Activated CD8-positive, alpha-beta memory T cell treated with anti-CD3 and anti-CD28 coated beads, Interleukin-2, amount 50 U/mL, for 48 hours (primary cell): ENCODE measurements around the gene TCOF1.

ENCODE experiments used
- DNase-seq: peaks from one replicate; pipeline ENCODE4 v3.0.0-alpha.2; 2020

Gene TCOF1

DNA sequence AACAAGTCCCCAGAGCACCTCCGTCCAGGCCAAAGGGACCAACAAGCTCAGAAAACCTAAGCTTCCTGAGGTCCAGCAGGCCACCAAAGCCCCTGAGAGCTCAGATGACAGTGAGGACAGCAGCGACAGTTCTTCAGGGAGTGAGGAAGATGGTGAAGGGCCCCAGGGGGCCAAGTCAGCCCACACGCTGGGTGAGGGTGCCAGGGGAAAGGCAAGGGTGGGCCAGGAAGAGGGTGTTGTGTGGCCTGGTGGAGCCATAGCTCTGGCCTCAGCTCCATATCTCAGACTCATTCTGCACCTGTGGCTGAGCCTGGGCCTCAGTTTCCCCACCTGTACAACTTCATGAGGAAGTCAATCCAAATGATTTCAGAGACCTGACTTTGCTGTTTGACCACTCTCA lies 34.5 kb downstream of the TCOF1 start:
- DNase-seq, result no peak

GRCh38 chr5:150392680-150393079 lies 35.2 kb downstream of the TCOF1 start:
- DNase-seq, result no peak

DNA sequence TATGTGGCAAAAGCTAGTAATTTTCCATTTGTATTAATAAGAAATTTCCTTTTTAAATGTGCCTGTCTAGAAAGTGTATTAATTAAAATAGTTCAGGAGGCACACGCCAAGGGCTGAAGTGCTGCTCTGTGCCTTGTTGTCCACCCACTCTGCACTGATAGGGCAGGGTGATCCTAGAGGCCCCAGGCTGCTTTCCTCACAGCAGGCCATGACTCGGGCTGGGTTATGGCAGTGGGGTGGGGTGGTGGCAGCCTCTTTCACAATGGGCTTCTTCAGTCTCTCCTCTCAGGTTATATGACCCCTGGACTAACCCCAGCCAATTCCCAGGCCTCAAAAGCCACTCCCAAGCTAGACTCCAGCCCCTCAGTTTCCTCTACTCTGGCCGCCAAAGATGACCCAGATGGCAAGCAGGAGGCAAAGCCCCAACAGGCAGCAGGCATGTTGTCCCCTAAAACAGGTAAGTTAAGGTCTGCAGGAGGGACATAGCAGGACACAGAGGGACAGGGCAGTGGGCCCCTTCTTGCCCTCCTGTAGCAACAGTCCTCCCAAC lies 35.7 kb downstream of the TCOF1 start:
- DNase-seq, result no peak

DNA sequence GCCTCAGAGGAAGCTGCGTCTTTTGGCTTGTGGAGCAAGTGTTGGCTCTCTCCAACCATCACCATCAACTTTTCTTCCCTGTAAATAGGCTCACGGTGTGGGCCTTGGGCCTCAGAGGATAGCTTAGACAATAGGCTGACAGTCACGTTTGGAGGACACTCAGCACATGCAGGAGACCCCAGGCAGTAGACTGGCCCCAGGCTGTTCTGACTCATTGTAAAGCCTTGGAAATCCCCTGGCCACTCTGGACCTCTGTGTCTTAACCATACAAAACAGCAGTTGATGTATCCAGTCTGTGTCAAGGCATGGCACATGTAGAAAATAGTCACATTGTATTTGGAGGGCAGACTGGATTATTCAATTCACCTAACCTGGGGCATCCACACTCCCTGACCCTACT lies 36.6 kb downstream of the TCOF1 start:
- no peak for DNase-seq

DNA sequence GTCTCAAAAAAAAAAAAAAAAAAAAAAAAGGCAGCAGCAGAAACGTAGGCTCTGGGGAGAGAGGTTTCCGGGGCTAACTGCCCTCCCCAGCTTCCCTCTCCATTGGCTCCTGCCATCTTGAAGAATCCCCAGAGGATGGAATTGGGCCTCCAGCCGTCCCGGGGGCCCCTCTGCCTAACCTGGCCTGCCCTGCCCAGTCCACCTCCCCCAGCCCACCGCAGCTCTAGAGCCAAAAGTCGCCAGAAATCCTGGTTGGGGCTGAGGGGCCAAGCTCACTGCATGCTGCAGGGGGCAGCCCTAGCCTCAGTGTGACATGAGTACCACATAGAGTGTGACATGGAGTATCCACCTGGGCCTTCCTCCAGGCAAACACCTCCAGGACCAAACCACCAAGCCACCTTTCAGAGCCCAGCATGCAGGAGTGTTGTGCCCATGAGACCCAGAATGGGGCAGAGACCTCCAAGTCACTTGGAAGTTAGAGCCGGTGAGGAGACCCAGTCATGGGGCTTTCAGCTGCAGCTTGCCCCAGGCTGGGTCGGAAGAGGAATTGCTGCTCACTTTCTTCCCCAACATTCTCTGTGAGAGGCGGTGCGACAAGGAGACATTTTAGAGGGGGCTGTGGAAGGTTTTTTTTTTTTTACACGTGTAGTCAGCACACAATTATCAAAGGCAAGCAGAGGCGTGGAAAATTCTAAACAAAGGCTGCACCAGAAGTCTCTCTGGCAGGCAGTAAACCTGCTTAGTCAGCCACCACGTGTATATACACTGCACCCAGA lies 37.6 kb downstream of the TCOF1 start:
- no peak for DNase-seq

DNA sequence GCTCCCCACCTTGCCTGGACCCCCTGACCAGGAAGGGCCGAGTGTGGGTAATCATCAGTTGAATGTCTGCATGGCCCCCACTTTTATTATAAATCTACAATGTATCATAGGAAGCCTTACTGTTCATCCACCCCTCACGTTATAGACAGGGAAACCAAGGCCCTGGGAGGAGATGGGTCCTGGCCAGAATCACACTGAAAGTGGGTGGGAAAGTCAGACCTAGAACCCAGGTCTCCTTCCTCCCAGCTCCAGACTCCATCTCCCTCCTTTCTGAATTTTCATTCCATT lies 38.1 kb downstream of the TCOF1 start:
- no peak for DNase-seq

- DNase-seq, result no peak
Measured at GRCh38 chr5:150396267-150396666, 38.8 kb downstream of the TCOF1 start.

DNA sequence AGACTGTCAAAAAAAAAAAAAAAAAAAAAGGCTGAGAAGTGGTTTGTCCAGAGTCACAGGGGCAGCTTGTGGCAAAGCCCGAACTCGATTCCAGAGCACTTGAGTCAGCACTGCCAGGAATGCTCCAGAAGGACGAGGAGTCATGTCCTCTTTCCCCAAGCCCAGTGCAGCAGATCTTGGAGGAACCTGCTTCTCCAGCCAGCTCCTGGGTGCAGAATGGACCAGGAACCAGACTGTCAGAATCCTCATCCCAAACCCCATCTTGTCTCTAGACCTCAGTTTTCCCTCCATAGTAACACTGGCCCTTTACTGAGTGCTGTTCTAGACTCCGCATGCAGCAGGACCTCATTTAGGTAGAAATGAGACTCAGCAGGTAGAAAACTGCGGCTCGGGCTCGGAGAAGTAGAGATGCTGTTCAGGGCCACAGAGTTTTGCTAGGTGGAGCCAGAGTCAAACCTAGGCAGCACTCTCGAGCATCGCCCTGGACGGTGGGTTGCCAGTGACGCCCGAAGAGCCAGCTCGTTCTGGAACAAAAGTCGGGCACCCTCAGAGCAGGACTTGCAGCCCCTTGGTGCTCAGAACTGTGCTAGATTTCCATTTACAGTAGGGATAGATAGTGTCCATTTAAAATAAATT lies 39.8 kb downstream of the TCOF1 start:
- DNase-seq, result no peak

GRCh38 chr5:150397782-150398721 lies 40.6 kb downstream of the TCOF1 start:
- no peak for DNase-seq

DNA sequence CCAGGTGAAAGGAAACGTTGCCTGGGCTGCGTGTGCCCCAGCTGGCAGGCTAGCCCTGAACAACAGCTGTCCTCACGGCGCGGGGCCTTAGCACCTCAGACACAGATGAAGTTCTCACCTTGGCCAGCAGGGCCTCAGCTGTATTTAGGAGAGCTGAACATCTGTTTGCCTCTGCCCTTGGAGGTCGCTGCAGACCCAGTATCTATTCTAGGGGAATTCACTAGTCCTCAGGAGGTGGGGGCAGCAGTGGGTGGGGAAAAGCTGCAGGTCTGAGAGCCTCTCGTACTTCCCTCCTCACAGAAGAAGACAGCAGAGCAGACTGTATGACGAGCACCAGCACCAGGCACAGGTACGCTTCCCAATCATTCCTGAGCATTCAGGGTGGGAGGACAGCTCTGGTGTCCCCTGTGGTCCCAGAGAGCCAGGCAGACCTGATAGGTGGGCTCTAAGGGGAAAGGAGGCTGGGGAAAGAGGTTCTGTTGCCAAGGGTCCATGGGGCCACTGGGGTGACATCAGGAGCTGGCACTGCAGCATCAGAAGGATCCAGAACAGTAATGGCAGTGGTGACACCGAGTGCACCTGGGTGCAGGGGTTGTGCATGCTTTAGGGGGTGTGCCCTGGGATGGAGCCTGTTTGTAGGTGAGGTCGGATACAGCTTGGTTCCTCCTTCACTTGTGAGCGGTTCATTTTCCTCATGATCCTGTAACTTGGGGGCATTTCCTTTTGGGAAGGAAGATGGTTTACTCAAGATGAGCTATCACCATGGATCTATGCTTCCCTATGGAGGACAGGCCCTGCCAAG lies 41.4 kb downstream of the TCOF1 start:
- no peak for DNase-seq

DNA sequence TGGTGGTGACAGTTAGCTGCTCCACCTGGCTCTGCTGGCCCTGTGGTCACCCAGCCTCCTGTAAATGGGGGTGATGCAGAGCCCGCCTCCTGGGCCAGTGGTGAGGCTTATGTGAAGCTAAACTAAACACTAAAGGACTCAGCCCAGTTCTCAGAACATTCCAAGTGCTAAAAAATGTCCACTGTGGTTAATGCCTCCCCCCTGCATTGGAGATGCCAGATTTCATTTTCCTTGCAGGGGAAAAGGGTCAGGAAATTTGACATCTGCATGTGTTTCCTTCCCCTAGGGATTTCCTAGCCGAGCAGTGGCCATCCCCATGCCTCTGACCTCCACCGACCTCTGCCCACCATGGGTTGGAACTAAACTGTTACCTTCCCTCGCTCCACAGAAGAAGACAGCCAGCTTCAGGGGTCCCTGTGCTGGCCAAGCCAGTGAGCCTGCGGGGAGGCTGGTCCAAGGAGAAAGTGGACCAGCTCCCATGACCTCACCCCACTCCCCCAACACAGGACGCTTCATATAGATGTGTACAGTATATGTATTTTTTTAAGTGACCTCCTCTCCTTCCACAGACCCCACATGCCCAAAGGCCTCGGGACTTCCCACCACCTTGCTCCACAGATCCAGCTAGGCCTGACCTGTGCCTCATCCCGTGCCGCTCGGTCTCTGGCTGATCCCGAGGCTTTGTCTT lies 42.2 kb downstream of the TCOF1 start:
- DNase-seq, result no peak

GRCh38 chr5:150400316-150401075 lies 43.0 kb downstream of the TCOF1 start:
- DNase-seq, result no peak

DNA sequence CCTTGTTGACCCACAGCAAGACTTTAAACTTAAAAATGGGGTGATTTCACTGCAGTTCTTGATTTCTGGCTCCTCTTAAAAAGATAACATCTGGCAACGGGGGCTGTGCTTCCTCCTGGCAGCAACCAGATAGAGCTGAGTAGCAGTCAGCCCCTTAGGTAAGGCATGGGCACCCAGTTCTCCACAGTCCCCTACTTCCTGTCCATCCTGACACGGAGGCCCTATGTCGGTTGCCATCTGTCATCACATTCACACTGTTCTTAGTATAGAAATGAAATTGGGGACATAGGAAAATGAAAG lies 43.5 kb downstream of the TCOF1 start:
- DNase-seq, result no peak

GRCh38 chr5:150401376-150402228 lies 44.1 kb downstream of the TCOF1 start:
- DNase-seq, result no peak

DNA sequence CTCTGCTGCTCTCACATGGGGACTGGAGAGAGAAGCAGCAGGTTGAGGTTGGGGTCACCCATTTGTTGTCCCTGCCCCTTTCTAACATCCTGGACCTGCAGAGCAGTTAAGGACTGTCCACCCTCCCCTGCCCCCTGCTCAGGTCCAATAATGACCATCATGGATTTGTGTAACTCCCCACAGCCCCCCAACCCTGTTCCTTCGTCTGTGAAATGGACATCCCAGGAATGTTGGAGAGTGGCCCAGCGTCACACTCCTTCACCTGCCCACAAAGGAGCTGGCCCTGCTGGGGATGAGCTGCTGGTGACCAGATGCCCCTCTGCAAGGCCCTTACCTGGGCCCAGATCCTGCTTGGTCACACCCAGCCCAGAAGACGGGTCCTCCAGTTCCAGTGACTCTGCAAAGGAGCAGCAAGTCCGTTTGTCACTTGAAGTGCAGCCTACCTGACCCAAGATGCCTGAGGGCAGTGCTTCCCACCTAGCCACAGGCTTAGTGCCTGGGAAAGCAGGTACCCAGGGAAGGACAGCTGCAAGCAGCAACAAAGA lies 44.8 kb downstream of the TCOF1 start:
- DNase-seq, result peak; percentile 53

DNA sequence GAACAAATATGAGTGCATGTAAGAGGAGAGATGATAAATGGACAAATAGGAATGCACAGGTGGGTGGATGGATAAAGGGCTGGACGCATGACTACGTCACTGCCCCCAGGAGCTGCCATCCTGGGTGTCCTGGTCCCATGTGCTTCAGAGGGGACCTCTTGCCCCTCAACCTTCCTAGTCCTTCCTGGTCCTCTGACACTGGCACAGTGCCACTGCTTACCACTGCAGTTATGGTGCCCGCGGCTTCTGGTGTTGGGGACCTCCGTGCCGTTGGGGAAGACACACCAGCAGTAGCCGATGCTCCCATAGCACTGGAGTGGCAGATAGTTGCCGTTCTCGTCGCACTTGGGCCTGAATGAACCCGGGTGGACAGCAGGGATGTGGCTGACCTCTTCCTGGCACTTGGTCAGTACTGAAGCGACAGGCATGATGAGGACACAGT lies 45.4 kb downstream of the TCOF1 start:
- DNase-seq, result no peak

- no peak for DNase-seq
Measured at GRCh38 chr5:150404121-150404520, 46.6 kb downstream of the TCOF1 start.

GRCh38 chr5:150404535-150404934 lies 47.0 kb downstream of the TCOF1 start:
- no peak for DNase-seq

GRCh38 chr5:150404941-150405816 lies 47.7 kb downstream of the TCOF1 start:
- no peak for DNase-seq
